Thoracic aorta (tissue), 2 donors: Measurements from ENCODE around the gene LAMB3. TPM values are rescaled to one million over a fixed set of nuclear protein-coding genes. Genes with fewer than 3 reads are reported as not detected.

Experiments
- ATAC-seq: fragments of 150-250 bp; one replicate; pipeline ENCODE4 v1.8.0; 2017; ENCODE audit warnings: low read depth; ENCODE audit not compliant: insufficient number of reproducible peaks, low FRiP score
- DNase-seq: peaks from one replicate; pipeline ENCODE4 v3.0.0-alpha.2; 2020; ENCODE audit warnings: low spot score
- H3K27ac ChIP-seq, 2 donors: fragments of 200-600 bp; sonication (generic); 1 replicate in 1 of 2; 2 replicates in 1 of 2; pipeline ENCODE4 v1.5.1; 2016; ENCODE audit warnings: mild to moderate bottlenecking in 2 of 2, moderate library complexity in 2 of 2
- H3K27me3 ChIP-seq: fragments of 200-600 bp; sonication (generic); replicated peaks from 2 replicates; pipeline ENCODE4 v1.6.0; 2016; ENCODE audit warnings: mild to moderate bottlenecking; ENCODE audit not compliant: insufficient read depth
- H3K36me3 ChIP-seq: fragments of 200-600 bp; sonication (generic); one replicate; pipeline ENCODE4 v1.5.1; 2016
- H3K4me1 ChIP-seq, 2 donors: fragments of 200-600 bp; sonication (generic); 1 replicate in 1 of 2; 2 replicates in 1 of 2; pipeline versions ENCODE4 v1.5.1 to v1.6.0; 2016; ENCODE audit warnings: low read depth in 2 of 2, mild to moderate bottlenecking in 1 of 2; ENCODE audit not compliant: control insufficient read depth in 1 of 2
- H3K4me3 ChIP-seq: fragments of 200-600 bp; sonication (generic); 2 replicates; pipeline ENCODE4 v1.5.1; 2016; ENCODE audit warnings: mild to moderate bottlenecking
- H3K9me3 ChIP-seq: fragments of 200-600 bp; sonication (generic); 2 replicates; pipeline ENCODE4 v1.5.1; 2016
- total RNA-seq, 2 donors: library from RNA; depleted of rRNA; stranded (reverse); fragments of >200 nt; gene quantifications; one replicate each; pipeline versions ENCODE4 v1.1.0 to v1.2.3, GENCODE V29; 2016
- TF ChIP-seq, protein P1 (sequence below): fragments of 200-600 bp; sonication (generic); IDR thresholded peaks from one replicate; pipeline ENCODE4 v1.5.1; 2019; ENCODE audit warnings: antibody characterized with exemption

Gene LAMB3
- total RNA-seq, 2 donors from 2014 or later = 3.4 to 5.1 TPM

- Histone ChIP-seq H3K9me3 (no peaks in the 10 kb centered on the region), H3K36me3 (no peaks in the 10 kb centered on the region), H3K27ac (no peak overlapping the region), H3K27me3 (no peaks in the 10 kb centered on the region), H3K4me3 (no peak overlapping the region), H3K4me1 (peaks cover 12 to 20% of the 10 kb centered on the region in 2 donors)
- no peak for ATAC-seq
- no peak for DNase-seq
- TF ChIP-seq, protein P1, sequence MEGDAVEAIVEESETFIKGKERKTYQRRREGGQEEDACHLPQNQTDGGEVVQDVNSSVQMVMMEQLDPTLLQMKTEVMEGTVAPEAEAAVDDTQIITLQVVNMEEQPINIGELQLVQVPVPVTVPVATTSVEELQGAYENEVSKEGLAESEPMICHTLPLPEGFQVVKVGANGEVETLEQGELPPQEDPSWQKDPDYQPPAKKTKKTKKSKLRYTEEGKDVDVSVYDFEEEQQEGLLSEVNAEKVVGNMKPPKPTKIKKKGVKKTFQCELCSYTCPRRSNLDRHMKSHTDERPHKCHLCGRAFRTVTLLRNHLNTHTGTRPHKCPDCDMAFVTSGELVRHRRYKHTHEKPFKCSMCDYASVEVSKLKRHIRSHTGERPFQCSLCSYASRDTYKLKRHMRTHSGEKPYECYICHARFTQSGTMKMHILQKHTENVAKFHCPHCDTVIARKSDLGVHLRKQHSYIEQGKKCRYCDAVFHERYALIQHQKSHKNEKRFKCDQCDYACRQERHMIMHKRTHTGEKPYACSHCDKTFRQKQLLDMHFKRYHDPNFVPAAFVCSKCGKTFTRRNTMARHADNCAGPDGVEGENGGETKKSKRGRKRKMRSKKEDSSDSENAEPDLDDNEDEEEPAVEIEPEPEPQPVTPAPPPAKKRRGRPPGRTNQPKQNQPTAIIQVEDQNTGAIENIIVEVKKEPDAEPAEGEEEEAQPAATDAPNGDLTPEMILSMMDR = no peak
These were observed 29.1 kb downstream of the LAMB3 start for GRCh38 chr1:209622841-209623829.

DNA sequence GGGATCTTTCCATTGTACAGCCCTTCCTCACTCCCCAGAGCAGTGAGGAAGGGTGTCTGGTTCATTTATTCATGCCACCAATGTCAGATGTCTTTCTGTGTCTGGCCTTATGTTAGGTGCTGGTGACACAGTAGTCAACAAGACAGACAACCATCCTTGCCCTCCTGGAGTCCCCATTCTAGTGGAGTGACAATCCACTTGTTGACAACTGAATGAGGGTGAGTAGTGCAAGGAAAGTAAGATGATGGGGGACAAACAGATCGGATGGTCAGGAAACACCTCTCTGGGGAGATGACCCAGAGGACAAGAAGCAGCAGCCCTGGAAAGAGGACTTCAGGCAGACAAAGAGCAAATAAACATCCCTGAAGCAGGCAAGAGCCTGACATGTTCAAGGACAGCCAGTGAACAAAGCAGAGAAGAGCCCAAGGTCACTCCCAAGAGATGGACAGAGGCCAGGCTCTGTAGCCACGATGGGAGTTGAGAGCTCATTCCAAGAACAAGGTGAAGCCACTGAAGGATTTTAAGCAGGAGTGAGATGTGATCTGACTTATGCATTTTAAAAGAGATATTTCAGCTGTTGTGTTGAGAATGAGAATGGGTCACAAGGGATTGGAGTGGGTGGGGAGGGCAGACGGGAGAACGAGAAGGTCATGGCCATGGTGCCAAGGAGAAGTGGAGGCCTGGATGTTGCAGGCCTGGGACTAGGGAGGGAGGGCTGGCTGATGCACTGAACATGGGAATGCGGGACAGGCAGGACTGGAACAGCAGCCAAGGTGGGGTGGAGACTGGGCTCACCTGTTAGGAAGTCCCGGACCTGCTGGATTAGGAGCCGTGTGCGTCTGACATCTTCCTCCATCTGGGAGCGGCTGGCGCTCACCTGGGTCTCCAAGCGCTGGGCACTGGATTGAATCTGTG, 30.2 kb downstream of the LAMB3 start:
- Histone ChIP-seq H3K4me3 (no peak overlapping the region), H3K27ac (no peak overlapping the region), H3K27me3 (no peaks in the 10 kb centered on the region), H3K9me3 (no peaks in the 10 kb centered on the region), H3K36me3 (no peaks in the 10 kb centered on the region), H3K4me1 (peaks cover 12 to 20% of the 10 kb centered on the region in 2 donors)
- DNase-seq (no peak), ATAC-seq (no peak)
- TF ChIP-seq, protein P1 = no peak

GRCh38 chr1:209621286-209621685, 30.9 kb downstream of the LAMB3 start:
- Histone ChIP-seq H3K4me3 (no peak overlapping the region), H3K9me3 (no peaks in the 10 kb centered on the region), H3K36me3 (no peaks in the 10 kb centered on the region), H3K4me1 (peaks cover 11 to 13% of the 10 kb centered on the region in 2 donors), H3K27me3 (no peaks in the 10 kb centered on the region), H3K27ac (no peak overlapping the region)
- DNase-seq = no peak
- ATAC-seq = no peak
- TF ChIP-seq, protein P1 = no peak

DNA sequence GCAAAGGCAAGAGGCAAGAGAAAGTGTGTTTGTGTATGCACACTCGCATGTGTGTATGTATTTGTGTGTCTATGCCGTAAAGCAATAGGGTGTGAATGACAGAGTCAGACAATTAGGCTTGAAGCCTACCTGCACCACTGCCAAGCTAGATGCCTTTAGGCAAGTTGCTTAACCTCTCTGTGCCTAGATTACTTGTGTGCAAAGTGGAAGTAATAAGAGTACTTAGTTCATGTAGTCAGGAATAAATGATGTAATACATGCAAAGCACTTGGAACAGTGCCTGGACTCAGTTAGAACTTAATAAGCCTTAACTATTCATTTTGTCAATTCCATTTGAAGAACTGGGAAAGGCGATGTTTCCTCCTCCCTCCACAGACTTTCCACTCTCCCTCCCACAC, 31.7 kb downstream of the LAMB3 start:
- Histone ChIP-seq H3K4me1 (peaks cover 3 to 5% of the 10 kb centered on the region in 2 donors), H3K9me3 (no peaks in the 10 kb centered on the region), H3K4me3 (no peak overlapping the region), H3K27me3 (no peaks in the 10 kb centered on the region), H3K36me3 (no peaks in the 10 kb centered on the region), H3K27ac (no peak overlapping the region)
- DNase-seq (no peak), ATAC-seq (no peak)
- TF ChIP-seq, protein P1 = no peak
